Bone marrow (tissue), 2 donors: ENCODE results near the gene ATP6V1B1.
A peak's percentile ranks its signal among the peaks of the same experiment; 100 is the strongest.
"Not testable (repeated sequence)": the region's sequence is repeated elsewhere in the genome, so short reads cannot be mapped to it uniquely, and the experiment has no call there.

Experiments
- DNase-seq, 2 donors: peaks; one replicate each; lab custom pipeline; 2025; lab: John Stamatoyannopoulos, UW

ATP6V1B1 gene

DNA sequence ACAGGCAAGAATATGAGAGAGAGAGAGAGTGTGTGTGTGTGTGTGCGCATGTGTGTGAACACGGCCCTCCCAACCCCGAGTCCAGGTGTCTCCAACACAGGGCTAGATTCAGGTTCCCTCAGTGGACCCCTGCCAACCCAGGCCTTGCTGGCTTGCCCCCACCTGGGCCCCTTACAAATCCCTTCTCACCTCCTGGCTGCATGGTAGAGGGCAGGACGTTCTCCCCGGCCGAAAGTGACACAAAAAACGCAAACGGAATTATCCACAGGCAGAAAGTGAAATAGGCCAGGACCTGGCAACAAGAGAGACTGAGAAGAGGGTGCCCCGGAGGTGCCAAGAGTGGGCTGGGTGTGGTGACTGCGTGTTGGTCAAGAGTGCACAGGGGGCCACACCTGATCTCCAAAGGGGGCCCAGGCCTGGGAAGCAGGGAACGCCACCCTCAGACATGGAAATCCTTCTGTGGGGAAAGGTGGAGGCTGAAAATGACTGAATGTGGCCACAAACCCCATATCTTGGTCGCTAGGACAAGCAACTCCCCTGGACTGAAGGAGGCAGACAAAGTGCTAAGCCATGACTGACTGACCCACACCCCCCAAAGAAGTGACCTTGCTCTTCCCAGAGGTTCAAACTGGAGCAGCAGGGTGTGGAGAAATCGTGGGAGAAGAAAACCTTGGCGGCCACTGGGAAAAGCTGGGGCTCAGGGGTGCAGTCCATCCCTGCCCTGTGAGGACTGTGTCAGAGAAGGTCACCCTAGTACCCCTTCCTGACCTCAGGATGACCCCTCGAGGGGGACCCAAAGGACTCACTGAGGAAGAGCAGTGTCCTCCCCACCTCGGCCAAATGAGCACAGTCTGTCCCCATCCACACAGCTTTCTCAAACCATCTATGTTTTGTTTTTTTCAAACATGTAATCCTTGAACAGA is 53.3 kb downstream of the ATP6V1B1 start:
- no peak for DNase-seq

DNA sequence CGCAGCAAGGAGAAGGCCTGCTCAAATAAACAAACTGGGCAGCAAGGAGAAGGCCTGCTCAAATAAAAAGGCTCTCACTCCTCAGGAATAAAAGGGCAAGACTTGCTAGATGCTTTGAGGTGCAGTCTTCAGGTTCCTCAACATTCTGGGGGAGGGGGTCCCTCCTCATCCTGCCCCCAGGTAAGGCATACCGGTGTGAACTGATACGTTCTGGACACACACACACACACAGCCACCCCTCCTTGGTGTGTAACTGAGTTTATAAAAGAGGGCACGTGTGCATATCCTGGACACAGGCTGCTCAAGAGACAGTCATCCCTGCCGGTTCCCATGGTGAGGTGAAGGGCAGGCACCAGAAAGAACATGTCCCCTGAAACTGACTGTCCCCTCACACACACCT is 54.5 kb downstream of the ATP6V1B1 start:
- no peak for DNase-seq

DNA sequence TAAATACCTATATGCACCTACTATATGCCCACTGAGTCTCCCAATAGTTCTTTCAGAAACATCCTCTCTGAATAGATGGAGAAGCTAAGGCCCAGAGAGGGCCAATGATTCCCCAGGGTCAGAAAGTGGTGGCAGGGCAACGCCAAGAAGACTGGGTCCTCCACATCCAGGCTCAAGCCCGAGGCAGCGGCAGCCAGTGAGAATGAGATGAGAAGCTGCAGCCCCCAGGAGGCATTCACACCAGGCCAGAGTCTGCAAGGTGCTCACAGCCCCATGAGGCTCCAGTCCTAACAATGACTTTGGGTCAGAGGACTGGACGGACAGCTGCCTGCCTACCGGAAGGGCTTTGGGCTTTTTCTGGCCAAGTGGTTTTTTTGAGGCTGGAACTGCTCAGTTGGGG is 55.4 kb downstream of the ATP6V1B1 start:
- DNase-seq: no peak

DNA sequence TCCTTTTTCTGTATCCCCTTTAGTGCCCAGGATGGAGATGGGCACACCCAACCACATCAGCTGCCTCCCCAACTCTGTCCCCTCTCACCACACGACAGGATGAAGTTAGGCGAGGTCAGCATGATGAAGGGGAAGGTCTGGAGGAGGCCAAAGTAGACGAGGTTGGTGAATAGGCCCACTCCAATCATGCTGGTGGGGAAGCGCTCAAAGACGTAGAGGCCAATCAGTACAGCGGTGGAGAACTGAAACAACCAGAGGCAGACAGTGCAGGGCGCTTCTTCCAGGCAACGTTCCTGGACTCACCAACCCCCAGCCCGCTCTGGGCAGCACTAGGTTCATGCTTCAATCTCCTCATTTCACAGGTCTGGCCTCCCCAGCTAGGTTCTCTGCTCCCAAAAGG is 56.0 kb downstream of the ATP6V1B1 start:
- DNase-seq: no peak

DNA sequence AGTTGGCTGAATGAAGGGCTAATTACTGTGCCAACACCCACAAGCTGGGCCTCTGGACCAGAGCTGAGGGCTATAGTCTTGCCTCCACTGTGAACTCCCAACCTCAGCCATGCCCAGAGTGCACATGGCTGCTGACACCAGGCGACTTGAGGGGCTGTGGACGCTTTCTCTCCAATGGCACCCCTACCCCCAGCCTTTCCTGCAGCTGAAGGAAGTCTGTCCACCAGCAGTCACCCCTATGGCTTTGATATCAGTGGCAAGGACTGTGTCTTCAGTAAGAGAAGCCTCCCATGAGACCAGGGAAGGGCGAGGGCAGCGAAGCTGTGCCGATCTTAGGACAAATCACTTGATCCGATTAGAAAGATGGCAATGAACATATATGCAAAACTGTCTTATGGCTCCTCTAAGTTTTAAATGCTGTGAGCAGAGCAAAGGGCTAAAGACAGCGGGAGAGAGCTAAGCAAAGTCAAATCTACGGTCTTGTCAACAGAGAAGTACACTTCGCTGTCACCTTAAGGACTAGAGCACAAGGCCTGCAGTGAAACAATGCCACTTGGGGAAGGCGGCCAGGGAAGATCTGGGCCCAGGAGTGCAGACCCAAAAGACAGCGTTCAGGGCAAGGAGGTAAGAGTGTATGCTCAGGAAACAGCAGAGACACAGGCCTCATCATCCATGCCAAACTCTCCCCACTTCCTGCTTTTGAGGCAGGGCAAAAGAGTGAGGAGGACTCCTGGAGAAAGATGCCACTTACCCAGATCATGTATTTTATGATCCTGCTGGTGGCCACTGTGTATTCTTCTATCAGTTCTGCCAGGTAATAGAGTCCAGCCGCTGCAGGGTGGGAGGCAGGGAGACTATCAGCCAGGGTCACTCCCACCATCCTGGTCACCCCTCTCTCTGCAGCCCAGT is 57.5 kb downstream of the ATP6V1B1 start:
- DNase-seq: no peak

DNA sequence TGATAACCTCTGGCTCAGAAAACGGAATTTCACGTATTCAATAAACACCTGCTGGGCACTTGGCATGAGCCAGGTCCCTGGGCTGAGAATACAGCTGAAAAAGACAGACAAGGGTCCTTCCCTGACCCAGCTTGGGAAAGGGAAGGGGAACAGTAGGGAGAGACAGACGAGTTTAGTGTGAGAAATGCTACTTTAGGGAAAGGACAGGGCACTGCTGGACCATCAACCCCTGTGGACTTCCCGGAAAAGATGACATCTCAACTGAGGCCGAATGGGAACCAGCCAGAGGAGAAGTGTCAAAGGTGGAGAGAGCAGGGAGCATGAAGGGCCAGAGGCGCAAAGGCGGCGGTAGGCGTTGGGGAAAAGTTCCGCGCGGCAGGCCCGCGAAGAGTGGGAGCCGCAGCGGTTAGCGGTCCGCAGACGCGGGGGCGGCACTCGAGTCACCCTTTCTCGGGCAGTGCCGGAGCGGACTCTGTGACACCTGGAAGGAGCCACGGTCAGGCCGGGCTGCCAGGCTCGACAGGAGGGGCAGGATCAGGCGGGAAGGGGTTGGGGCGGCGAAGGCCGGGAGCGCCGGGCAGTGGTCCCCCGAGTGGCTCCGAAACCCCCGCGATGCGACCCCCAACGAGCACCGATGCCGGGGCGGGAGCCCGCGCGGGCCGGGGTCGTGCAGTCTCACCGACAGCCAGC is 58.5 kb downstream of the ATP6V1B1 start:
- no peak for DNase-seq

DNA sequence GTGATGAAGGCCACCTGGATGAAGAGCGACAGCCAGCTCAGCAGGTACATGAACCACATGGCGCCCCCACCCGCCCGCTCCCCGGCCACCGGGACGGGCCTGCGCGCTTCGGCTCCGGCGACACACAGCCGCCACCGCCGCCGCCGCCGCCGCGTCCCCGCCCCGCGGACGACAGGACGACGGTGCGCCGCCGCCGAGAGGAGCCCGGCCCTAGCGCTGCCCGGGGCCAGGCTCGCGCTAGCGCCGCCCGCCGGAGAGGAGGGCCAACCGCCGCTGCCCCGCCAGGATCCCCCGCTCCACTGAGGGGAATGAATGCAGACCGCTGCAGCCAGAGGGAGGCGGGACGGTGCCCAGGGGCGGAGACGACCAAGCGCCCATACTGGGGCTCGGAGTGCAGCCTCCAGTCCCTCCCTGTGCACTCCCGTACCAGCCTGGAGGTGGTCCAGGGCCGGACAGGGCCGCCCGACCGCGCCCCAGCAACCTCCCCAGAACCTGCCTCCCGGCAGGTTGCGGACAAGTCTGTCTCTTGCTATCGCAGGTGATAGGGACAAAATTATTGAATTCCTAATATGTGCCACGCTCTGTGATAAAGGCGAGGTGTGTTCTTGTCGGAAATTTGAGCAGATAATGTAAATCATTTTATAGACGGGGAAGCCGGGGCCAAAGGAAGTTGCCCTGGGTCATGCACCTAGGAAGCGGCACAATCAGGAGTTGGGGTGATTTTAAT is 59.2 kb downstream of the ATP6V1B1 start, which contains the start of gene TEX261:
TEX261 (minus strand) TSS at position 175 of the 727 bp plus-strand sequence; CDS start at position 59, 116 bp downstream.
- peak; percentile 65 to 71 for DNase-seq

DNA sequence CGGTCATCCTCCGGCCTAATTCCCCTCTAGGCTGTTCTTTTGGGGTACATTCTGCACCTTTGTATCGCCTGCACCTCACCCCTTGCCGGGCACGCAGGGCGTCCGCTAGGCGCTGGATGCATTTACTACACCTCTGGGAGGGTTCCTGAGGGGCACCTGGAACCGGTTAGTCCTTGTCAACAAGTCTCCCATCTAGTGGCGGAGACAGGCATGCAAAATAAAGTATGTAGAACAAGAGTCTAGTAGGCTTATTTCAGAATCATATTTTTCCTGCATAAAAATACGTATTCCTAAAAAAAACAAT is 59.7 kb downstream of the ATP6V1B1 start:
- no peak for DNase-seq

DNA sequence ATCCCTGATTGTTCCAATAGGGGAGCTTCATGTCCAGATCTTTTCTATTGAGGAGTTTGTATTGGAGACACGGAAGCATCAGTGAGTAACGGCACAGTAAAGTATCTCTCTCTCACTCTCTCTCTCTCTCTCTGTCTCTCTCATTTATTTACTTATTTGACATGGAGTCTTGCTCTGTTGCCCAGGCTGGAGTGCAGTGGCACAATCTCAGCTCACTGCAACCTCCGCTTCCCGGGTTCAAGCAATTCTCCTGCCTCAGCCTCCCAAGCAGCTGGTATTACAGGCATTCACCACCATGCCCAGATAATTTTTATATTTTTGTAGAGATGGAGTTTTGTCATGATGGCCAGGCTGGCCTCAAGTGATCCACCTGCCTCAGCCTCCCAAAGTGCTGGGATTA is 63.2 kb downstream of the ATP6V1B1 start:
- DNase-seq: not testable (repeated sequence)

DNA sequence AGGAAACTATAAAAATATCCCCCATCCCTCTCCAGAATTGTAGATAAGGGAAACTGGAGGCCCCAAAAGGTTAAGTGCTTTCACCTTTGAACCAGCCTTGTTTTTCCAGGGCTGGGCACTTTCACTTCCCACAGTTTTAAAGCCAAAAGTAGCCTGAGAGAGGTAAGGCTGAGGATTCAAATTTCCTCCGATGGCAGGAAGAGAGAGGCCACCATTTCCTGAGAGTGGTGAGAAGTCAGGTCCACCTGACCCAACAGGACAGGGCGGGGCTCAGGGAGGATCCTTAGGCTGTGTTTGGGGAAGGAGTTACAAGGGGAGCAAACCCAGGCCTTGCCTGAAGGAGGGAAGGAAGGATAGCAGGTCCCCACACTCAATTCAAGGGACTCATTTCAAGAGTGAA is 63.7 kb downstream of the ATP6V1B1 start:
- no peak for DNase-seq

DNA sequence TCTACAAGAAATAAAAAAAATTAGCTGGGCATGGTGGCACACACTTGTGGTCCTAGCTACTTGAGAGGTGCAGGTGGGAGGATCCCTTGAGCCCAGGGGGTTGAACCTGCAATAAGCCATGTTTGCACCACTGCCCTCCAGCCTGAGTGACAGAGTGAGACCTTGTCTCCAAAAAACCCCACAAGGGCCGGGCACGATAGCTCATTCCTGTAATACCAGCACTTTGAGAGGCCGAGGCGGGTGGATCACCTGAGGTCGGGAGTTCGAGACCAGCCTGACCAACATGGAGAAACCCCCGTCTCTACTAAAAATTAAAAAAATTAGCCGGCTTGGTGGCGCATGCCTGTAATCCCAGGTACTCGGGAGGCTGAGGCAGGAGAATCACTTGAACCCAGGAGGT is 64.2 kb downstream of the ATP6V1B1 start:
- not testable (repeated sequence) for DNase-seq

DNA sequence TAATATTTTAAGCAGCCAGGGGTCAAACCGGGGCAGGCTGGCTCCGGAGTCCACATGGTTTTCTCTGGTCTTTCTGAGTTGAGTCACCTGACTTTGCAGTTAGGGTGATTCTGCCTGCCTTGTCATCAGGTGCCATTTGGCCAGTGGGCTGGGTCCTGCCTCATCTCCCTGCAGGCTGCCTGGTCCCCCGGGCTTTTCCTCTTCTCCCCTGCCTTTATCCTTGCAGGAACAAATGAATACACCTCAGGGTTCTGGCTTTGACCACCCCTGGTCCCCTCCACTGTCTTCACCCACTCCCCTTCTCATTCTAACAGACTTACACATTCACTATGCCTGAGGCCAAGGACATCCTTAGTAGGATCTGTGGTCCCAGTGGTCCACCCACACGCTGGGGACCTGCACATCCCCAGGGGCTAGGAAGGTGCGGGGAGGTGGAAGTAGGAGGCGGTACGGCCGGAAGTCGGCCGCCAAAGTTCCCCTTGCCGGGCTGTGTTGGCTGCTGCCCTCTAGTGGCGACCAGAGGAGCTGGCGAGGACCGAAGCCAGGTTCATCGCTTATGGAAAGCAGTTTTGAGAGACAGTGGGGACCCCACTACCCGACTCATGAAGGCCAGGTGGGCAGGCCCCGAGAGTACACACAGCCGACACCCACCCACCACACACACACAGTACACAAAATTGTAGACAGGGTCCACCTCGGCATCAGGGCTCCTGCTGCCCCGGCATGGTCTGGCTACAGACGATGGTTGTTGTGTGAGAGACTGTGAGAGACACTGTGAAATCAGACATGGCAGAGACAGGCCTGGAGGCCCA is 65.3 kb downstream of the ATP6V1B1 start:
- peak; percentile 39 to 43 for DNase-seq

DNA sequence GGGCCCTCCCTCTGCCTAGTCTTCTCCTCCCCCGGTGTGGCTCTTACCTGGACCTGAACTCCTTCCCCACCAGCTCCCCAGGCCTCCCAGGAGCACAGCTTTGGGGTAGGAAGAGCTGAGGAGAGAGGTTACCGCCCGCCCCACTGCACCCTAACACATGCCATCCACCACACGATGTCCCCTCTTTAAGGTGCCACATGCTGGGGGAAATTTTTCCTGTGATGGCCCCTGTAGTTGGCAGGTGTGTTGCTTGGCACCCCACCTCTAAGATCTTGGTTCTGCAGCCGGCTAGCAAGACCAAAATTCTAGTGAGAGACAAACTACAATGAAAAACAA is 65.9 kb downstream of the ATP6V1B1 start:
- DNase-seq: no peak

DNA sequence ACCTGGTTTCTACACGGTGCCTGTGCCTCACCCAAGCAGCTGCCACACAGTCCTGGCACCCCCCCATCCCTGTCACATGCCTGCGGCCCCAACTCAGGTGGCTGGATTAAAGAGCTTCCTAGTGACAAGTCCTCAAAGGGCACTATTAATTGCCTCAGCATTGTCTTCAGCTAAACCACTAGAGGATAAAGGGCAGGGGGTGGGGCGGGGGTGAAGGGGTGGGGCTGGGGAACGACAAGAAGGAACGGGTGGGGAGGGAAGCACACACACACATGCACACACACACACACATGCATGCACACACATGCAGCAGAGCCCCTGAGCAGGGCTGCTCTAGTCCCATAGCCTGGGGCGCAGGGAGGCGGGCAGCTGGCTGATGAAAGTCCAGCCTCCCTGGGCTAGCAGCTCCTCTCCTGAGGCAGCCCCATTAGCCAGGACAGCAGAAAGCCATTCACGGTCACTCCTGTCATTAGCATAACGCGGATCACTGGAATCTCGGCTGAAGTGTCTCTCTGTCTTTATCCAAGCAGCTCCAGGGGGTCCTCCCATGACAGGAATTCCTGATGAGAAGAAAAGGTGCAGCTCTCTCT is 66.4 kb downstream of the ATP6V1B1 start:
- DNase-seq: no peak

DNA sequence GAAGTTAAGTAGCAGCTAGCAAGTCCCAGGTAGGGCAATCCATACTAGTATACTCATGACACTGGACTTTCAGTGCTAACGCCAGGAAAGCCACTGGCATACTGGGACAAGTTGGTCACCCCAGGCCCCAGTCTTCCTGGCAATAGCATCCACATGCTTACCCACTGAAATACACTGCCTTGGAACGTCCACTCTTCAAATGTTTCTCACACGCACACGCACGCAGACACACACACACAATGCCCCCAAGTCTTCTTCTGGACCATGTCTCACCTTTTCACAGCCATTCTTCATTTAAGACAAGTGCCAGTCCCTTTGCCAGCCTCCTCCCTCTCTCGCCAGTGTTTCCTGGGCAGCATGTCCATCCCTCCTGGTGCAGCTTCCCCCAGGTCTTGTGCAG is 67.7 kb downstream of the ATP6V1B1 start:
- DNase-seq: no peak

DNA sequence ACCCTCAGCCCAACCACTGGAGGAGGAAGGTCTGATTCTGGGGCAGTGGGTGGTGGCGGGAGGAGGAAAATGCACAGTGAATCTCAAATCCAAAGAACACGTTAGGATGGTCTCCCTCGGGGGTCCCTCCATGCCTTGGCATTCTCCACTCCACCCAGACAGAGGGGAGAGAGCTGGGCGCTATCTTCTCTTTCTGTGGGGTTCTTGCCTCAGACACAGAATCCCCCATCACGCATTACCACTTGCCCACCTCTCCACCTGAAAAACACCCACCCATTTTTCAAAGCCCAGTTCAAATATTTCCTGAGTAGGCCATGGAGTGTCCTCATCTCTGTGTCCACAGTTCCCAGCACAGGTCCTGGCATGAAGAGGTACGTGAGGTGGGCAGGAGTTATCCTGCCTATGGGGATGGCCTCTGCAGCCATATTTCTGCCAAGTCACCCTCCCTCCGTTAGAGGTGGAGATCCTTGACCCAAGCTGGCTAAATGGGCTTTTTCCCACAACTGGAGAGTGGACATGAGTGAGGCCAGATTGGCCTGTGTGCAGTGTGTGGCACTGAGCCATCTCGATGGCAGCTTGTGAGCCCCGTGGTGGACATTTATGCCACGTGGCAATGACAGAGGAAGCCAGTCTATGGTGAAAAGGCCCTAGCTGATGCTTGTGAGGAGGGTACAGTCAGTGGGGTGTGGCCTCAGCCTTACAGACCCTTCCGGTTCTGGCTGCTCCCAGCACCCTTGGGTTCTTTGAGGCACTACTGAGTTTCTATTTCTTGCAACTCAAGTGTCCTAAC is 68.5 kb downstream of the ATP6V1B1 start:
- no peak for DNase-seq

DNA sequence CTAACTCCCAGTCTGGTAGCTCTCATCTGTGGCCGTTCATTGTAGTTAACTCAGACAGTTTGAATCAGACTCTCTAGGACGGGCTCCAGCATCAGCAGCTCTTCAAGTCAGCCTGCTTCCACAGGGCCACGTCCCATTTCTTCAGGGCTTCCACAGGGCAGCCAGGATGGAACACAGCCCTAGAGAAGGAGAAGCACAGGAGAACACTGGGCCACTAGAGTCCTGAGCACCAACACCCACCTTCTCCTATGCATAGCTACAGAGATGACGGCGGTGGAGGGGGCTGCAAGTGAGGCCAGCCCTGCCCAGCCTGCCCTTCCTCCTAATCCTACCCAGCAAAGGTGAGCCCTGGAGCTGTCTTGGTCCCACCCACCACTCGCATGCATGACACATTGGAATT is 69.2 kb downstream of the ATP6V1B1 start:
- no peak for DNase-seq

DNA sequence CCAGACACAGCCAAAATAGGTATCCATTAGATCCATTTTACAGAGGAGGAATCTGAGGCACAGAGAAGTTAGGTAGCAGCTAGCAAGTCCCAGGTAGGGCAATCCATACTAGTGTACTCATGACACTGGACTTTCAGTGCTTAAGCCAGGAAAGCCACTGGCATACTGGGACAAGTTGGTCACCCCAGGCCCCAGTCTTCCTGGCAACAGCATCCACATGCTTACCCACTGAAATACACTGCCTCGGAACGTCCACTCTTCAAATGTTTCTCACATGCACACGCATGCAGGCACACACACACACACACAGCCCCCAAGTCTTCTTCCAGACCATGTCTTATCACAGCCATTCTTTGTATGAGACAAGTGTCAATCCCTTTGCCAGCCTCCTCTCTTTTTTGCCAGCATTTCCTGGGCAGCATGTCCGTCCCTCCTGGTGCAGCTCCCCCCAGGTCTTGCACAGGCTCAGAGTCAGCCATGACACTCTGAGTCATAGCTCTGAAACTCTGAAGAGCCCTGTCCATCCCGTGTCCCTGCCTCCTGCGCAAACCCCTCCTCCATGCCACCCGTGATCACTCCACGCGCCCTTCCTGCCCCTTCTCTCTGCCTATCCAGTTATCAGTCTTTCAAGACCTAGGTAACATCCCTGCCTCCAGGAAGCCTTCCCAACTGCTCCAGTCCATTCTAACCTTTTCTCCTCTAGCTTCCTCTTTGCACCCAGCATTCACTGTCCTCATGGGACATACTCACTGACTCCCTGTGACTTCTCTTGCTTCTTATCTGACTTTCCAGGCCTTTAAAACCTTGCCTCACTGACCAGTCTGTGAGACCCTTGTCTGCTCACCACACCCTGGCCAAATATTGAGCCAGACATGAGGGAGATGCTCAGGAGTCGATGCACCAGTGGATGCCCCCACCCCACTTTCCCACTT is 69.8 kb downstream of the ATP6V1B1 start:
- no peak for DNase-seq

DNA sequence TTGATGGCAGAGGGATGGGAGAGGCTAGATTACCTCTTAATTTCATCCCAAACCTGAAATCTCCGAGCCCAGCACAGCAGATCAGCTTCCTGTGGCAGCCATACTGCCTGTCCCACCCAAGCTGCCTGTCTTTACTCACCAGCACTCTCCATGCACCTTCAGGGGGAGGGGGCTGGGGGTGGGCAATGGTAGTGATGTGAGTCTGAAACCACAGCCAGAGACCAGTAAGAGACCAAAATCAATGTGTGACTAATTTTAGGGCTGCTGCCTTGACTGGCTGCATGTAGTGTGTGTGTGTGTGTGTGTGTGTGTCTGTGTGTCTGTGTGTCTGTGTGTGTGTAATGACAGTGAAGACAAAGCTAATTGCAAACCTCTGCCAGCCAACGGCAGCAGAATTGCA is 70.6 kb downstream of the ATP6V1B1 start:
- no peak for DNase-seq
